CD4-positive, alpha-beta T cell treated with Interleukin-21 for 1 hour (primary cell): ENCODE measurements around the gene CELSR1.
"Not testable (repeated sequence)": the region's sequence is repeated elsewhere in the genome, so short reads cannot be mapped to it uniquely, and the experiment has no call there.

Source experiments
- DNase-seq: peaks from one replicate; pipeline ENCODE4 v3.0.0-alpha.2; 2020

The CELSR1 gene

GRCh38 chr22:46338636-46339035 lies 198.8 kb downstream of the CELSR1 start:
- DNase-seq: no peak

- no peak for DNase-seq
Measured at GRCh38 chr22:46337870-46338269, 199.6 kb downstream of the CELSR1 start.

GRCh38 chr22:46336119-46337078 lies 201.0 kb downstream of the CELSR1 start:
- DNase-seq: no peak

- peak; percentile 74 for DNase-seq
Measured at GRCh38 chr22:46335201-46336118, 202.0 kb downstream of the CELSR1 start, which contains the start of gene TRMU. TRMU (plus strand) TSS chr22:46335714; CDS start chr22:46335765, 51 bp downstream.

GRCh38 chr22:46331496-46331895 lies 205.9 kb downstream of the CELSR1 start:
- DNase-seq: no peak

GRCh38 chr22:46330426-46330825 lies 207.0 kb downstream of the CELSR1 start:
- DNase-seq: no peak

- no peak for DNase-seq
Measured at GRCh38 chr22:46329616-46330015, 207.8 kb downstream of the CELSR1 start.

GRCh38 chr22:46328797-46329196 lies 208.6 kb downstream of the CELSR1 start:
- DNase-seq: no peak

GRCh38 chr22:46327691-46328465 lies 209.5 kb downstream of the CELSR1 start:
- DNase-seq: no peak

GRCh38 chr22:46326066-46326680 lies 211.2 kb downstream of the CELSR1 start:
- DNase-seq: no peak

GRCh38 chr22:46323162-46323561 lies 214.3 kb downstream of the CELSR1 start:
- no peak for DNase-seq

- DNase-seq: no peak
Measured at GRCh38 chr22:46322711-46323110, 214.7 kb downstream of the CELSR1 start.

GRCh38 chr22:46320716-46321386 lies 216.6 kb downstream of the CELSR1 start:
- no peak for DNase-seq

- DNase-seq: no peak
Measured at GRCh38 chr22:46320166-46320710, 217.2 kb downstream of the CELSR1 start.

- no peak for DNase-seq
Measured at GRCh38 chr22:46319319-46319718, 218.1 kb downstream of the CELSR1 start.

GRCh38 chr22:46318576-46318975 lies 218.8 kb downstream of the CELSR1 start:
- DNase-seq: no peak

GRCh38 chr22:46317646-46318045 lies 219.8 kb downstream of the CELSR1 start:
- no peak for DNase-seq

- DNase-seq: no peak
Measured at GRCh38 chr22:46315976-46316375, 221.4 kb downstream of the CELSR1 start.

- not testable (repeated sequence) for DNase-seq
Measured at GRCh38 chr22:46312848-46313247, 224.6 kb downstream of the CELSR1 start.

- no peak for DNase-seq
Measured at GRCh38 chr22:46312056-46312455, 225.4 kb downstream of the CELSR1 start.
